ENCODE data around the gene TIMM17A.

DNA sequence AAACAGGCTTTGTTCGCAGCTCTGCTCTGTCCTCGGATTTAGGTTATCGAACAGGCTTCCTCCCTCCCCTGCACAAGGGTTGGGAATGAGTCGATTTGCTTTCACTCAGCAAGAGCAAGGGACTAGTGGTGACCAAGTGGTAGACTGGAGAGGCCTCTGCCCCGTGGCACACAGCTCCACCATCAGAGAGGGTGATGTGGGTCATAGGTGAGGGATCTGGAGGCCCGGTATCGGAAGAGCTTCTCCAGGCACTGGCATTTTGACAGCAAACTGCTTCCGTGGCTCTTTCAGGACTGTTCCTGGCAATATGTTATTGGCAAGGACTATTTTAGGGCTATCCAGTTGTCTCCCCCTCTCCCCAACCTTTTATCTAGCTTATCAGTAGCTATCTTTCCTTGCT is 52.0 kb downstream of the TIMM17A start:
- no peak for TF ChIP-seq POLR2A (IDR thresholded peaks at IDR 0.05; ENCODE audit: low read depth, low read length)
- no peak for TF ChIP-seq POLR2AphosphoS5 (IDR thresholded peaks at IDR 0.05; ENCODE audit: low read depth, low read length)
- no peak for TF ChIP-seq TAF1 (IDR thresholded peaks at IDR 0.05; ENCODE audit: borderline replicate concordance, low read depth, low read length)
